Trophoblast cell (in vitro differentiated cells and primary cell): ENCODE measurements around the gene SLC22A1.

ENCODE experiments used
- DNase-seq, 2 donors: peaks; one replicate each; pipeline ENCODE4 v3.0.0-alpha.2; 2016
- H2AFZ ChIP-seq: 2 replicates; pipeline ENCODE4 v1.6.1; 2013; ENCODE audit warnings: low read length, moderate library complexity, mild to moderate bottlenecking; ENCODE audit not compliant: insufficient read depth, poor library complexity
- H2AK5ac ChIP-seq: 2 replicates; pipeline ENCODE4 v1.6.1; 2013; ENCODE audit warnings: mild to moderate bottlenecking, low read length
- H2BK120ac ChIP-seq: 2 replicates; pipeline ENCODE4 v1.6.1; 2013; ENCODE audit warnings: low read length, mild to moderate bottlenecking, moderate library complexity; ENCODE audit not compliant: insufficient read depth, poor library complexity
- H2BK12ac ChIP-seq: 2 replicates; pipeline ENCODE4 v1.6.1; 2013; ENCODE audit warnings: mild to moderate bottlenecking, low read length, moderate library complexity
- H2BK5ac ChIP-seq: 2 replicates; pipeline ENCODE4 v1.6.1; 2013; ENCODE audit warnings: low read length, low read depth, moderate library complexity, mild to moderate bottlenecking; ENCODE audit not compliant: poor library complexity
- H3K14ac ChIP-seq: 2 replicates; pipeline ENCODE4 v1.6.1; 2013; ENCODE audit warnings: mild to moderate bottlenecking, low read length
- H3K18ac ChIP-seq: 2 replicates; pipeline ENCODE4 v1.6.1; 2013; ENCODE audit warnings: mild to moderate bottlenecking, low read length
- H3K23ac ChIP-seq: 2 replicates; pipeline ENCODE4 v1.6.1; 2013; ENCODE audit warnings: low read length
- H3K27ac ChIP-seq: 2 replicates; pipeline ENCODE4 v1.5.1; 2013; ENCODE audit warnings: low read depth, mild to moderate bottlenecking, inconsistent platforms, low read length, moderate library complexity
- H3K27me3 ChIP-seq: 2 replicates; pipeline ENCODE4 v1.6.1; 2013; ENCODE audit warnings: inconsistent platforms, mild to moderate bottlenecking, low read length, moderate library complexity; ENCODE audit not compliant: insufficient read depth
- H3K36me3 ChIP-seq, 2 experiments: 1 replicate in 1 of 2; 2 replicates in 1 of 2; pipeline ENCODE4 v1.6.1; 2013; ENCODE audit warnings: low read length in 2 of 2, mild to moderate bottlenecking in 2 of 2, moderate library complexity in 1 of 2; ENCODE audit not compliant: insufficient read depth in 2 of 2, control insufficient read depth in 1 of 2
- H3K4ac ChIP-seq: 2 replicates; pipeline ENCODE4 v1.6.1; 2013; ENCODE audit warnings: low read depth, mild to moderate bottlenecking, low read length, moderate library complexity
- H3K4me1 ChIP-seq, 2 experiments: 1 replicate in 1 of 2; 2 replicates in 1 of 2; pipeline ENCODE4 v1.6.1; 2013; ENCODE audit warnings: low read length in 2 of 2, mild to moderate bottlenecking in 2 of 2, moderate library complexity in 1 of 2; ENCODE audit not compliant: insufficient read depth in 2 of 2, control insufficient read depth in 1 of 2
- H3K4me2 ChIP-seq: 2 replicates; pipeline ENCODE4 v1.6.1; 2013; ENCODE audit warnings: inconsistent platforms, mild to moderate bottlenecking, low read length, moderate library complexity
- H3K4me3 ChIP-seq: 2 replicates; pipeline ENCODE4 v1.5.1; 2013; ENCODE audit warnings: mild to moderate bottlenecking, low read depth, low read length, inconsistent platforms
- H3K79me1 ChIP-seq: one replicate; pipeline ENCODE4 v1.6.1; 2013; ENCODE audit warnings: low read length
- H3K79me2 ChIP-seq: 2 replicates; pipeline ENCODE4 v1.6.1; 2013; ENCODE audit warnings: low read length, mild to moderate bottlenecking; ENCODE audit not compliant: control insufficient read depth, insufficient read depth, poor library complexity
- H3K9ac ChIP-seq: 2 replicates; pipeline ENCODE4 v1.6.1; 2013; ENCODE audit warnings: mild to moderate bottlenecking, low read length
- H3K9me3 ChIP-seq: 2 replicates; pipeline ENCODE4 v1.6.1; 2013; ENCODE audit warnings: low read depth, mild to moderate bottlenecking, control low read depth, inconsistent platforms, low read length; ENCODE audit not compliant: insufficient read depth
- H4K12ac ChIP-seq: 2 replicates; pipeline ENCODE4 v1.6.1; 2013; ENCODE audit warnings: low read depth, mild to moderate bottlenecking, low read length, moderate library complexity
- H4K8ac ChIP-seq: 2 replicates; pipeline ENCODE4 v1.6.1; 2013; ENCODE audit warnings: low read depth, mild to moderate bottlenecking, low read length, moderate library complexity
- H4K91ac ChIP-seq: one replicate; pipeline ENCODE4 v1.6.1; 2013; ENCODE audit warnings: low read depth, mild to moderate bottlenecking, low read length, moderate library complexity
- WGBS: extraction: QIAGEN DNeasy Blood & Tissue Kit; methylation state at CpG from one replicate; pipeline ENCODE4 v1.1.7; 2013; ENCODE audit warnings: missing lambda C conversion rate; ENCODE audit not compliant: insufficient read length, insufficient coverage; ENCODE audit errors: extremely low coverage; 5-methylcytosine and 5-hydroxymethylcytosine counted together

Gene SLC22A1

DNA sequence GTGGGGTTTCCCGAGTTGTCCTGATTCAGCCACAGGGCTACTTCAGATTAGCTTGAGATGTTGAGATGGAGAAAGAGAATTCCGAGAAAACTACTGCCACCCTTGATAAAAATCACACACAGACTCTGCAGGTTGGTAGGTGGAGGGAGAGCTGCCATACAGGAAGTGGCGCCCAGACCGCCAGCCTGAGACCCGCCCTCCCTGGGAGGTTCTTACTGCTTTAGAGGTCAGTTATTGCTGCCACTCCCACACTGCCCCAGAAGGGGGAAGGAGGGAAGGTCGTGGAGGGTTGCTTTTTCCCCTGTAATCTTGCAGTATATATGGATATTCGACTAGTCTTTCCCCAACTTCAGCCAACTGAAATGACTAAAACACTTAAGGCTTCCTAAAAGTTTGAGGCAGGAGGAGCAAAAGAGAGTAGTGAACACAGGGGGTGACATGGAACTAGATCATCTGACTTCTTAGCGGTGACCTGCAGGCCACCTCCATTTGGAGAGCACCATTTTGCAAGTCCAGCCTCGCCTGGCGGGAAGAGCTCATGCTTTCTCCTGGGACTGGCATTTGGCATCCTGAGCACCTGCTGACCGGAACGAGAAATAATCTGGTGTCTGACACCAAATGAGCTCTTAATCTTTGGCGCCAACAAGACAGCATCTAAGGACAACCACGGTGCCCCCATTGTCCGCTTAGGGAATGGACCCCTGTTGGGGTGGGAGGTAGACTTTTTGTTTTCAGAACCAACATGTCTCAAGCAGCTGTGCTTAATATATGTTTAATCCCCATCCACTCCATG lies 35.7 kb upstream of the SLC22A1 start:
- no peak overlapping the region for H4K8ac ChIP-seq
- no peak overlapping the region for H2AK5ac ChIP-seq
- peaks cover 3% of the 10 kb centered on the region for H3K9me3 ChIP-seq
- no peak overlapping the region for H3K14ac ChIP-seq
- no peaks in the 10 kb centered on the region for H3K4me1 ChIP-seq
- H2BK120ac ChIP-seq, result no peak overlapping the region
- no peak overlapping the region for H3K23ac ChIP-seq
- H3K79me2 ChIP-seq, result no peaks in the 10 kb centered on the region
- no peaks in the 10 kb centered on the region for H3K27me3 ChIP-seq
- H3K4ac ChIP-seq, result no peak overlapping the region
- no peak overlapping the region for H2BK12ac ChIP-seq
- H3K4me2 ChIP-seq, result no peak overlapping the region
- no peaks in the 10 kb centered on the region for H3K79me1 ChIP-seq
- H3K9ac ChIP-seq, result no peak overlapping the region
- no peak for DNase-seq
- no peak overlapping the region for H2AFZ ChIP-seq
- H3K27ac ChIP-seq, result no peak overlapping the region
- peaks cover 58 to 76% of the 10 kb centered on the region in 2 experiments for H3K36me3 ChIP-seq
- no CpG with 5 or more reads among the region's 15 CpGs for WGBS
- H4K91ac ChIP-seq, result no peak overlapping the region
- H2BK5ac ChIP-seq, result no peak overlapping the region
- peak overlapping the region; percentile 20 for H4K12ac ChIP-seq
- no peak overlapping the region for H3K18ac ChIP-seq
- H3K4me3 ChIP-seq, result no peak overlapping the region

DNA sequence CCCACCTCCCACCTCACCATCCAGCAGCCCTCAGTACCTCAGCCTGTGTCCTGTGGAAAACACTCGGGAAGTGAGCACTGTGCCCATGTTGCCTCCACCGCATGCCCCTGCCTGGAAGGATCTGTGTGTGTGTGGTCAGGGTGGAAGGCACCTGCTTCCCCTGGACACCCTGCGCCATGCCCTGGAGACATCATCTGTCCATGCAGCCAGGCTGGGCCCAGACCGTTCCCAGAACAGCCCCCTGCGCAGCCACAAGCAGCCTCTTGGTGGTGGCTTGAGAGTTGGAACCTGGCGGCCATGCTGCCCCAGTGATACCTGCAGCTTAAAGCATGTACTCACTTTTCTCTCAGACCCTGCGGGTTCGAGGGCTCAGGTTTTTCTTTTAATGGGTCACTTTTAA lies 34.9 kb upstream of the SLC22A1 start:
- no peak overlapping the region for H3K4ac ChIP-seq
- H3K27me3 ChIP-seq, result no peaks in the 10 kb centered on the region
- no peak overlapping the region for H4K12ac ChIP-seq
- no peak overlapping the region for H3K4me2 ChIP-seq
- no peak overlapping the region for H3K27ac ChIP-seq
- no peak overlapping the region for H4K8ac ChIP-seq
- H2BK120ac ChIP-seq, result no peak overlapping the region
- no peak overlapping the region for H2BK12ac ChIP-seq
- H3K18ac ChIP-seq, result no peak overlapping the region
- H2AK5ac ChIP-seq, result no peak overlapping the region
- no peak overlapping the region for H3K14ac ChIP-seq
- H3K79me1 ChIP-seq, result no peaks in the 10 kb centered on the region
- no peak overlapping the region for H2BK5ac ChIP-seq
- H2AFZ ChIP-seq, result no peak overlapping the region
- H3K9me3 ChIP-seq, result no peaks in the 10 kb centered on the region
- no peak overlapping the region for H3K23ac ChIP-seq
- no peak overlapping the region for H3K4me3 ChIP-seq
- H4K91ac ChIP-seq, result no peak overlapping the region
- H3K9ac ChIP-seq, result no peak overlapping the region
- no CpG with 5 or more reads among the region's 8 CpGs for WGBS
- no peak for DNase-seq
- no peaks in the 10 kb centered on the region for H3K4me1 ChIP-seq
- peaks cover 60 to 79% of the 10 kb centered on the region in 2 experiments for H3K36me3 ChIP-seq
- no peaks in the 10 kb centered on the region for H3K79me2 ChIP-seq

DNA sequence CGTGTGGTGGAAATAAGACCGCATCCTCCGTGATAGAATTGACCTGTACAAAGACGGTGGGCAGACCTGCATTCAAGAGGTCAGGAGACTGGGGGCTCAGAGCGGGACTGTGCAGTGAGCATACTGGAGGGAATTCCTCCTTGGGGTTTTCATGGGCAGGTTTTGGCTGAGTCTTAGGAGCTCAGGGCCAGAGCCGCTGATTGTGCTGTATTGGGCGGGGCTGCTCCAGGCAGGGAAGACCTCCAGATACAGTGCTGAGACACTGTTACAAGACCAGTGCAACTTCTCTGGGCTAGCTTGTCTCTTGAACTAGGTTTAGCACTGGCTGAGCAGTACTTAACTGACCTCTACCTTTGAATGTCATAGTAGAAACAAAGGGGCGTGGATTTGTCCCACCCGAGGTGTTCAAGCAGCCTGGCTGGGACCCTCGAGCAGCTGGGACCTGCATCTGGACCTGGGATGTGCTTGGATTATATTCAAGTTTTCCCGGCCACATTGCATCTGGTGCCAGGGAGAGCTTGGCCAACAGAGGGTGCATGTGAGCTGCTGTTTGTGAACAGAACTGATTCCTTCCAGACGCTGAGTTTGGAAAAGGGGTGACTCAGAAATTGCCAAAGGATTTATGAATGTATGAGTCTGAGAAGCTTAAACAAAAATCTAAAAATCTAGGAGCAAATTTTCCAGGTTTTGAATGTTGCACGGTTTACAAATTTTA lies 33.4 kb upstream of the SLC22A1 start:
- H3K79me1 ChIP-seq, result no peaks in the 10 kb centered on the region
- H4K12ac ChIP-seq, result no peak overlapping the region
- no peak overlapping the region for H3K18ac ChIP-seq
- no peak overlapping the region for H3K27ac ChIP-seq
- H4K91ac ChIP-seq, result no peak overlapping the region
- H3K4me2 ChIP-seq, result no peak overlapping the region
- H2BK5ac ChIP-seq, result no peak overlapping the region
- no peak overlapping the region for H3K23ac ChIP-seq
- H2AK5ac ChIP-seq, result no peak overlapping the region
- H3K27me3 ChIP-seq, result no peaks in the 10 kb centered on the region
- no peak overlapping the region for H3K14ac ChIP-seq
- H3K9ac ChIP-seq, result no peak overlapping the region
- DNase-seq, result peak in 1 of 2 donors; percentile 42
- H3K4me1 ChIP-seq, result no peaks in the 10 kb centered on the region
- no peaks in the 10 kb centered on the region for H3K79me2 ChIP-seq
- no peak overlapping the region for H3K4ac ChIP-seq
- no CpG with 5 or more reads among the region's 13 CpGs for WGBS
- no peaks in the 10 kb centered on the region for H3K9me3 ChIP-seq
- H3K36me3 ChIP-seq, result peaks cover 66 to 85% of the 10 kb centered on the region in 2 experiments
- no peak overlapping the region for H3K4me3 ChIP-seq
- H4K8ac ChIP-seq, result no peak overlapping the region
- H2BK120ac ChIP-seq, result no peak overlapping the region
- no peak overlapping the region for H2BK12ac ChIP-seq
- H2AFZ ChIP-seq, result no peak overlapping the region

DNA sequence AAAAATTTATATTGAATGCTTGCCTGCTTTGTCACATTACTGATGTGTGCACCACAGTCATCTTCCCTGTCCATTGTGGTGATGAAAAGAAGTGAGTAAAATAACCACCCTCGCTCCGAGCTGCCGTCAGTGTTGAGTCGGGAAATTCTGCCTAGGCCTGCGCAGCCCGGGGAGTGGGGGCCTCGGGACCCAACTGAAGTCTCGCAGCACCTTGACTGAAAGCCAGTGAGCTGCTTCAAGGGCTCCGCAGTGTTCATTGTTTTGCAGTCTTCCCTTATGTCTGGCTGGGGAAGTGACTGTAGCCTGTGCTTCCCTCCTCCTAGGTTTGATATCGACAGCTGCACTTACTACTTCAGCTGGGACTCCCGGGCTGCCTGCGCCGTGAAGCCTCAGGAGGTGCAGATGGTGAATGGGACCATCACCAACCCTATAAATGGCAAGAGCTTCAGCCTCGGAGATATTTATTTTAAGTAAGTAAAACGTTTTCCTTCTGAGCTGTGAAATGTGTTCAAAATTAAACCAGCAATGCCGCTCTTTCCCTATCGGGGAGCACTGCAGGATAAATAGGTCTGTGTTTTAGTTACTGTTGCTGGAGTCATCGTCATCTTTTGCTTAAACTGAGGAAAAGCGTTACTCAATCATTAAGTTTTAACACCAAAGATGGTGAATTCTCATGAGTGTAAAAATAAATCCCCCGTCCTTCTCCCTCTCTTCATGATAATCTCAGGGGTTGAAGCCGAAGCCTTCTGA lies 32.7 kb upstream of the SLC22A1 start:
- Histone ChIP-seq H3K9ac (no peak overlapping the region), H3K79me1 (no peaks in the 10 kb centered on the region), H2BK120ac (no peak overlapping the region), H3K27me3 (no peaks in the 10 kb centered on the region), H4K12ac (no peak overlapping the region), H2AFZ (no peak overlapping the region), H3K23ac (no peak overlapping the region), H4K8ac (no peak overlapping the region), H3K18ac (no peak overlapping the region), H3K36me3 (peaks cover 69 to 90% of the 10 kb centered on the region in 2 experiments), H3K14ac (no peak overlapping the region), H3K4me2 (no peak overlapping the region), H2BK5ac (no peak overlapping the region), H3K9me3 (no peaks in the 10 kb centered on the region), H3K4me1 (no peaks in the 10 kb centered on the region), H3K79me2 (no peaks in the 10 kb centered on the region), H2BK12ac (no peak overlapping the region), H4K91ac (no peak overlapping the region), H3K4ac (no peak overlapping the region), H2AK5ac (no peak overlapping the region), H3K27ac (no peak overlapping the region), H3K4me3 (no peak overlapping the region)
- DNase-seq, result no peak
- WGBS, result no CpG with 5 or more reads among the region's 21 CpGs
